ENCODE measurements around the gene TXNIP.

- TF ChIP-seq CTCF (IDR thresholded peaks at IDR 0.05) (no peak), POLR2A (IDR thresholded peaks at IDR 0.05) (no peak)
Observed at GRCh38 chr1:146019231-146020057, 23.1 kb upstream of the TXNIP start.

Measured in prostate gland (tissue), 2 donors.